ENCODE measurements around the gene ZNF91. TPM values are rescaled to one million over a fixed set of nuclear protein-coding genes. Genes with fewer than 3 reads are reported as not detected.

The ZNF91 gene
- total and polyA plus RNA-seq, 4 donors = 2.9 to 25.9 (median 14.2) TPM

DNA sequence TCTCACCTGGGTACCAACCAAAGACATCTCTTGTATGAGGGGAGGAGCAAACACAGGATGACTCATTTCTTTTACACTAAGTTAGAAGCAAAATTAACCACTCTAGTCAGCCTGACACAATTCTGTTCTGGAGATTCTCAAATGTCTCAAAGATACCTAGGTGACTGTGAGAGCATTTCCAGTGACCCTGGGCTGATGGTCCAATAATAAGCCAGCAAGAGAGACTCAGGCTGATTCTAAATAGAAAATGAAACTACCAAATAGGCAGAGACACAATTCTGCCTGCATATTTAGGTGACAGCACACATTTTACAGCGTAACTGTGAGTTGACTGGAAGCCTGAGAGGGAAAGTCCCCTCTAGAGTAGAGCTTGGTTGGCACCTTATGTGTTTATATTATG lies 16.3 kb downstream of the ZNF91 start:
- no peaks in the 10 kb centered on the region for H3K4me1 ChIP-seq (ENCODE audit: control insufficient read depth in 4 of 4, insufficient read depth in 4 of 4, low read length in 3 of 4)
- no peak overlapping the region for H3K9ac ChIP-seq (ENCODE audit: low read depth in 1 of 2, low read length in 2 of 2)
- DNase-seq (ENCODE audit: low spot score) = no peak
- peaks cover 11 to 58% (median 20%) of the 10 kb centered on the region in 4 donors for H3K9me3 ChIP-seq (ENCODE audit: control insufficient read depth in 4 of 4, low read length in 3 of 4)
- H3K4me3 ChIP-seq (ENCODE audit: low read depth in 1 of 3, low read length in 3 of 3) = no peak overlapping the region
- no peaks in the 10 kb centered on the region for H3K27me3 ChIP-seq (ENCODE audit: control insufficient read depth in 4 of 4, insufficient read depth in 4 of 4, low read length in 3 of 4)
- peaks cover 6 to 55% (median 48%) of the 10 kb centered on the region in 4 donors for H3K36me3 ChIP-seq (ENCODE audit: control insufficient read depth in 4 of 4, insufficient read depth in 3 of 4, low read depth in 1 of 4, low read length in 3 of 4)
- 73% methylated on average over 1 of the region's 1 CpG for WGBS
- H3K27ac ChIP-seq (ENCODE audit: low read depth in 1 of 2, low read length in 2 of 2) = no peak overlapping the region
- TF ChIP-seq FOXA2 (IDR thresholded peaks at IDR 0.05) (no peak), HNF4G (IDR thresholded peaks at IDR 0.05) (no peak), EGR1 (IDR thresholded peaks at IDR 0.05; ENCODE audit: low read depth in 2 of 2) (no peak)
- TF ChIP-seq, protein P1, sequence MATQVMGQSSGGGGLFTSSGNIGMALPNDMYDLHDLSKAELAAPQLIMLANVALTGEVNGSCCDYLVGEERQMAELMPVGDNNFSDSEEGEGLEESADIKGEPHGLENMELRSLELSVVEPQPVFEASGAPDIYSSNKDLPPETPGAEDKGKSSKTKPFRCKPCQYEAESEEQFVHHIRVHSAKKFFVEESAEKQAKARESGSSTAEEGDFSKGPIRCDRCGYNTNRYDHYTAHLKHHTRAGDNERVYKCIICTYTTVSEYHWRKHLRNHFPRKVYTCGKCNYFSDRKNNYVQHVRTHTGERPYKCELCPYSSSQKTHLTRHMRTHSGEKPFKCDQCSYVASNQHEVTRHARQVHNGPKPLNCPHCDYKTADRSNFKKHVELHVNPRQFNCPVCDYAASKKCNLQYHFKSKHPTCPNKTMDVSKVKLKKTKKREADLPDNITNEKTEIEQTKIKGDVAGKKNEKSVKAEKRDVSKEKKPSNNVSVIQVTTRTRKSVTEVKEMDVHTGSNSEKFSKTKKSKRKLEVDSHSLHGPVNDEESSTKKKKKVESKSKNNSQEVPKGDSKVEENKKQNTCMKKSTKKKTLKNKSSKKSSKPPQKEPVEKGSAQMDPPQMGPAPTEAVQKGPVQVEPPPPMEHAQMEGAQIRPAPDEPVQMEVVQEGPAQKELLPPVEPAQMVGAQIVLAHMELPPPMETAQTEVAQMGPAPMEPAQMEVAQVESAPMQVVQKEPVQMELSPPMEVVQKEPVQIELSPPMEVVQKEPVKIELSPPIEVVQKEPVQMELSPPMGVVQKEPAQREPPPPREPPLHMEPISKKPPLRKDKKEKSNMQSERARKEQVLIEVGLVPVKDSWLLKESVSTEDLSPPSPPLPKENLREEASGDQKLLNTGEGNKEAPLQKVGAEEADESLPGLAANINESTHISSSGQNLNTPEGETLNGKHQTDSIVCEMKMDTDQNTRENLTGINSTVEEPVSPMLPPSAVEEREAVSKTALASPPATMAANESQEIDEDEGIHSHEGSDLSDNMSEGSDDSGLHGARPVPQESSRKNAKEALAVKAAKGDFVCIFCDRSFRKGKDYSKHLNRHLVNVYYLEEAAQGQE (IDR thresholded peaks at IDR 0.05) = no peak

DNA sequence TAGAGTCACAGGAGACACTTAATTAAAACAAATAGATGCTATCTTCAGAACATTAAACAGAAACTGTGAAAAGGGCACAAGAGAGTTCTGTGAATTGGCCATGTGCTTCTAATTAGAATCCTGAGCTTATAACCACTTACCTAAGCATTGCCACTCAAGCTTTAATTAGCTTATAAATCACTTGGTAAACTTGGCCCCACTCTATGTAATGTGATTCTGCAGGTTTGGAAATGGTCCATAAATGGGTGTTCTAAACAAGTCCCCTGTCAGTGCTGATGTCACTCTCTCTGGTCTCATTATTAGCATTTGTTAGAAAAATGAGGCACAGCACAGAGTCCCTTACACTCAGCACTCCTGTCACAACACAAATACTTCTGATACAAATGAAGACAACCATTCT lies 18.0 kb downstream of the ZNF91 start:
- DNase-seq (ENCODE audit: low spot score) = no peak
- Histone ChIP-seq H3K36me3 (ENCODE audit: control insufficient read depth in 4 of 4, insufficient read depth in 3 of 4, low read depth in 1 of 4, low read length in 3 of 4) (peaks cover 8 to 56% (median 52%) of the 10 kb centered on the region in 4 donors), H3K4me1 (ENCODE audit: control insufficient read depth in 4 of 4, insufficient read depth in 4 of 4, low read length in 3 of 4) (no peaks in the 10 kb centered on the region), H3K27ac (ENCODE audit: low read depth in 1 of 2, low read length in 2 of 2) (no peak overlapping the region), H3K27me3 (ENCODE audit: control insufficient read depth in 4 of 4, insufficient read depth in 4 of 4, low read length in 3 of 4) (no peaks in the 10 kb centered on the region), H3K4me3 (ENCODE audit: low read depth in 1 of 3, low read length in 3 of 3) (peak overlapping the region in 2 of 3 donors; percentile 20 to 46), H3K9me3 (ENCODE audit: control insufficient read depth in 4 of 4, low read length in 3 of 4) (peaks cover 15 to 62% (median 27%) of the 10 kb centered on the region in 4 donors), H3K9ac (ENCODE audit: low read depth in 1 of 2, low read length in 2 of 2) (no peak overlapping the region)
- TF ChIP-seq GABPA (IDR thresholded peaks at IDR 0.05 in 1 of 2, conservative IDR thresholded peaks at IDR 0.05 in 1 of 2) (no peak), FOXA2 (IDR thresholded peaks at IDR 0.05) (no peak), RXRA (IDR thresholded peaks at IDR 0.05) (no peak)
- TF ChIP-seq, protein P2, sequence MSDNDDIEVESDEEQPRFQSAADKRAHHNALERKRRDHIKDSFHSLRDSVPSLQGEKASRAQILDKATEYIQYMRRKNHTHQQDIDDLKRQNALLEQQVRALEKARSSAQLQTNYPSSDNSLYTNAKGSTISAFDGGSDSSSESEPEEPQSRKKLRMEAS (IDR thresholded peaks at IDR 0.05) = no peak
- TF ChIP-seq, protein P3, sequence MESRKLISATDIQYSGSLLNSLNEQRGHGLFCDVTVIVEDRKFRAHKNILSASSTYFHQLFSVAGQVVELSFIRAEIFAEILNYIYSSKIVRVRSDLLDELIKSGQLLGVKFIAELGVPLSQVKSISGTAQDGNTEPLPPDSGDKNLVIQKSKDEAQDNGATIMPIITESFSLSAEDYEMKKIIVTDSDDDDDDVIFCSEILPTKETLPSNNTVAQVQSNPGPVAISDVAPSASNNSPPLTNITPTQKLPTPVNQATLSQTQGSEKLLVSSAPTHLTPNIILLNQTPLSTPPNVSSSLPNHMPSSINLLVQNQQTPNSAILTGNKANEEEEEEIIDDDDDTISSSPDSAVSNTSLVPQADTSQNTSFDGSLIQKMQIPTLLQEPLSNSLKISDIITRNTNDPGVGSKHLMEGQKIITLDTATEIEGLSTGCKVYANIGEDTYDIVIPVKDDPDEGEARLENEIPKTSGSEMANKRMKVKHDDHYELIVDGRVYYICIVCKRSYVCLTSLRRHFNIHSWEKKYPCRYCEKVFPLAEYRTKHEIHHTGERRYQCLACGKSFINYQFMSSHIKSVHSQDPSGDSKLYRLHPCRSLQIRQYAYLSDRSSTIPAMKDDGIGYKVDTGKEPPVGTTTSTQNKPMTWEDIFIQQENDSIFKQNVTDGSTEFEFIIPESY (IDR thresholded peaks at IDR 0.05) = no peak
- TF ChIP-seq, protein P1 (IDR thresholded peaks at IDR 0.05) = no peak
